HepG2 (cell line): ENCODE measurements around the gene FRMD3. TPM values are rescaled to one million over a fixed set of nuclear protein-coding genes. Genes with fewer than 3 reads are reported as not detected.

Experiments used
- ATAC-seq: fragments of 200-7000 bp; cut with Tn5 transposase; 3 replicates; pipeline ENCODE4 v1.9.1; 2020; ENCODE audit warnings: mild to moderate bottlenecking, moderate library complexity
- BruUV-seq: library from RNA; stranded (reverse); fragments of 400-500 nt; replicated peaks from 2 replicates; lab custom pipeline; 2021; lab: Mats Ljungman, UMichigan
- CTCF ChIA-PET: fragments of 300-600 bp; formaldehyde crosslinking; extraction: SDS; loops from one replicate; lab custom pipeline; 2021; ENCODE audit warnings: low total read pairs, inconsistent platforms, low intra/inter-chr PET ratio; lab: Yijun Ruan, JAX
- POLR2A ChIA-PET: fragments of 350-600 bp; sonication (Branson Sonifier 250); formaldehyde crosslinking; loops from one replicate; lab custom pipeline; 2020; ENCODE audit warnings: antibody characterized with exemption, inconsistent platforms; lab: Yijun Ruan, JAX
- DNase-seq: peaks from one replicate; pipeline ENCODE4 v3.0.0-alpha.2; 2015; ENCODE audit warnings: low spot score
- FAIRE-seq: peaks from 3 replicates; lab custom pipeline; 2011; peaks lifted over from hg19 to GRCh38; lab: Jason Lieb, UNC
- H2AFZ ChIP-seq: one replicate; pipeline ENCODE4 v1.6.1; 2011; ENCODE audit warnings: low read length, inconsistent platforms
- H3K27ac ChIP-seq: fragments of 300-600 bp; 3 replicates; pipeline ENCODE4 v1.8.0; 2011; ENCODE audit warnings: mixed run types, mild to moderate bottlenecking, mixed read lengths, low read length, inconsistent platforms; ENCODE audit not compliant: insufficient read depth; ENCODE audit errors: extremely low read length
- H3K27me3 ChIP-seq, 2 experiments: fragments of 200-600 bp in 1 of 2; 2 replicates in 1 of 2; 3 replicates in 1 of 2; pipeline versions ENCODE4 v1.6.0 to v1.8.0; 2011; ENCODE audit warnings: low read length in 2 of 2, mild to moderate bottlenecking in 2 of 2, moderate library complexity in 2 of 2, inconsistent platforms in 1 of 2; ENCODE audit not compliant: insufficient read depth in 2 of 2, control insufficient read depth in 1 of 2
- H3K36me3 ChIP-seq, 2 experiments: fragments of 200-600 bp in 1 of 2; replicated peaks in 1 of 2; 2 replicates in 1 of 2; 3 replicates in 1 of 2; pipeline versions ENCODE4 v1.5.1 to v1.8.0; 2011; ENCODE audit warnings: low read length in 2 of 2, inconsistent platforms in 1 of 2; ENCODE audit not compliant: insufficient read depth in 2 of 2, control insufficient read depth in 1 of 2
- H3K4me1 ChIP-seq: 2 replicates; pipeline ENCODE4 v1.5.1; 2012; ENCODE audit warnings: low read length, inconsistent platforms; ENCODE audit not compliant: insufficient read depth
- H3K4me2 ChIP-seq: 2 replicates; pipeline ENCODE4 v1.6.0; 2011; ENCODE audit warnings: low read depth, low read length, inconsistent platforms
- H3K4me3 ChIP-seq, 3 experiments: fragments of 200-600 bp in 1 of 3; sonication (generic), shearing (Covaris generic) in 1 of 3; replicated peaks in 1 of 3; 2 replicates each; pipeline ENCODE4 v1.5.1; 2011 to 2016; ENCODE audit warnings: low read length in 3 of 3, inconsistent platforms in 2 of 3, low read depth in 2 of 3, mild to moderate bottlenecking in 2 of 3, control low read depth in 1 of 3, mixed read lengths in 1 of 3; ENCODE audit not compliant: insufficient read depth in 1 of 3
- H3K79me2 ChIP-seq: one replicate; pipeline ENCODE4 v1.6.1; 2011; ENCODE audit warnings: low read length, inconsistent platforms; ENCODE audit not compliant: insufficient read depth
- H3K9ac ChIP-seq: 2 replicates; pipeline ENCODE4 v1.6.0; 2011; ENCODE audit warnings: mild to moderate bottlenecking, low read depth, low read length, inconsistent platforms; ENCODE audit not compliant: insufficient read depth
- H3K9me3 ChIP-seq: 2 replicates; pipeline ENCODE4 v1.5.1; 2012; ENCODE audit warnings: mild to moderate bottlenecking, low read length
- H4K20me1 ChIP-seq: 2 replicates; pipeline ENCODE4 v1.6.0; 2011; ENCODE audit warnings: inconsistent platforms, mild to moderate bottlenecking, low read length, moderate library complexity; ENCODE audit not compliant: insufficient read depth
- ATF7 ChIP-seq, 2 experiments: fragments of 450-650 bp in 1 of 2; sonication (generic) in 1 of 2; formaldehyde crosslinking in 1 of 2; IDR thresholded peaks; 2 replicates each; pipeline versions ENCODE4 v1.4.0 to v1.6.1; 2016 to 2020; ENCODE audit warnings: antibody characterized with exemption in 1 of 2, mild to moderate bottlenecking in 1 of 2, missing genetic modification reagents in 1 of 2
- ATF7-NPFF ChIP-seq: sonication (generic); formaldehyde crosslinking; IDR thresholded peaks from 2 replicates; pipeline ENCODE4 v1.8.1; 2023; ENCODE audit warnings: mild to moderate bottlenecking, low read depth, missing genetic modification reagents, moderate library complexity
- CC2D1A ChIP-seq: sonication (generic); formaldehyde crosslinking; IDR thresholded peaks from 2 replicates; pipeline ENCODE4 v1.8.1; 2023; ENCODE audit warnings: mild to moderate bottlenecking, missing genetic modification reagents
- CERS6 ChIP-seq: sonication (generic); formaldehyde crosslinking; IDR thresholded peaks from 2 replicates; pipeline ENCODE4 v1.5.0; 2020; ENCODE audit warnings: missing genetic modification reagents
- CREB1 ChIP-seq, 2 experiments: fragments of 450-650 bp in 1 of 2; IDR thresholded peaks; 2 replicates each; pipeline ENCODE4 v1.6.1; 2016 to 2017; ENCODE audit warnings: control low read depth in 1 of 2, mild to moderate bottlenecking in 1 of 2, missing compliant biosample characterization in 1 of 2, missing genetic modification characterization in 1 of 2
- HES4 ChIP-seq: sonication (generic); formaldehyde crosslinking; IDR thresholded peaks from 2 replicates; pipeline ENCODE4 v1.9.0; 2021; ENCODE audit warnings: mild to moderate bottlenecking, missing genetic modification reagents, borderline replicate concordance
- NFIC ChIP-seq: IDR thresholded peaks from 2 replicates; pipeline ENCODE4 v1.6.1; 2012; ENCODE audit warnings: mild to moderate bottlenecking, low read length, inconsistent platforms
- YEATS4 ChIP-seq: sonication (generic); formaldehyde crosslinking; IDR thresholded peaks from 2 replicates; pipeline ENCODE4 v1.4.0; 2020; ENCODE audit warnings: missing genetic modification reagents, borderline replicate concordance
- ZFP36L2 ChIP-seq: sonication (generic); formaldehyde crosslinking; IDR thresholded peaks from 2 replicates; pipeline ENCODE4 v1.4.0; 2020; ENCODE audit warnings: missing genetic modification reagents
- ZNF432 ChIP-seq: sonication (generic); formaldehyde crosslinking; IDR thresholded peaks from 2 replicates; pipeline ENCODE4 v1.5.0; 2020; ENCODE audit warnings: missing genetic modification reagents, mild to moderate bottlenecking, borderline replicate concordance
- ZNF562 ChIP-seq: sonication (generic); formaldehyde crosslinking; IDR thresholded peaks from 2 replicates; pipeline ENCODE4 v1.8.0; 2022; ENCODE audit warnings: missing genetic modification reagents, borderline replicate concordance
- ZNF577 ChIP-seq: sonication (generic); formaldehyde crosslinking; IDR thresholded peaks from 2 replicates; pipeline ENCODE4 v1.4.0; 2020; ENCODE audit warnings: mild to moderate bottlenecking, low read depth, missing genetic modification reagents, borderline replicate concordance
- ZNF598 ChIP-seq: sonication (generic); formaldehyde crosslinking; IDR thresholded peaks from 2 replicates; pipeline ENCODE4 v1.5.1; 2020; ENCODE audit warnings: mild to moderate bottlenecking, missing genetic modification reagents, borderline replicate concordance
- WGBS: methylation state at CpG from one replicate; pipeline ENCODE4 v1.1.6; 2017; ENCODE audit warnings: low lambda C conversion rate; 5-methylcytosine and 5-hydroxymethylcytosine counted together
- in situ Hi-C: cut with HindIII; loops from 2 replicates; pipeline ENCODE4 v1.10.0; 2017; ENCODE audit warnings: low pct_unique_long_range_greater_than_20kb; ENCODE audit not compliant: extremely low pct_ligation_motif_present
- intact Hi-C: fragments of 100-400 bp; cut with micrococcal nuclease; formaldehyde crosslinking; loops from one replicate; pipeline ENCODE4 v1.10.0; 2022; ENCODE audit not compliant: unreplicated experiment
- polyA plus RNA-seq, 8 experiments: library from polyadenylated mRNA; depleted of rRNA in 3 of 8; stranded (reverse) in 7 of 8; unstranded in 1 of 8; fragments of >200 nt; fragmentation: Illumina TruSeq in 4 of 8; extraction: Trizol in 4 of 8; gene quantifications; 2 replicates each; pipeline versions ENCODE4 v1.2.1 to v1.2.3, GENCODE V29; 2011 to 2016; ENCODE audit warnings: low read depth in 4 of 8, missing spikeins in 1 of 8, mixed read lengths in 1 of 8; ENCODE audit not compliant: insufficient read depth in 1 of 8
- total RNA-seq, 5 experiments: library from RNA; depleted of rRNA; stranded (reverse); fragments of >200 nt; fragmentation: Illumina TruSeq; extraction: Trizol; gene quantifications; 2 replicates each; pipeline ENCODE4 v1.2.3, GENCODE V29; 2016; ENCODE audit warnings: low read depth in 1 of 5

Gene FRMD3
- total and polyA plus RNA-seq, 2 of the 13 experiments (the other 11 are each of a cell fraction or from before 2014, with no cell fraction given), result 3.2 to 7.7 TPM

- BruUV-seq, result no TSS peak
- in situ Hi-C loops, result no loop called here
- H2AFZ ChIP-seq, result no peak overlapping the region
- H3K9ac ChIP-seq, result no peak overlapping the region
- H4K20me1 ChIP-seq, result no peaks in the 10 kb centered on the region
- DNase-seq (no peak), FAIRE-seq (no peak), ATAC-seq (no peak)
- no peaks in the 10 kb centered on the region for H3K36me3 ChIP-seq
- no peaks in the 10 kb centered on the region for H3K79me2 ChIP-seq
- H3K4me3 ChIP-seq, result no peak overlapping the region
- H3K27ac ChIP-seq, result no peak overlapping the region
- no peaks in the 10 kb centered on the region for H3K27me3 ChIP-seq
- CTCF ChIA-PET, result no interaction called here
- no peak overlapping the region for H3K4me2 ChIP-seq
- POLR2A ChIA-PET, result no interaction called here
- WGBS, result 92% methylated on average over 5 of the region's 5 CpGs
- intact Hi-C loops, result no loop called here
- no peak for TF ChIP-seq CERS6 (CRISPR knock-in tag)
- TF ChIP-seq ZNF562, result no peak
- no peak for TF ChIP-seq ZNF598
- TF ChIP-seq CREB1 (IDR thresholded peaks at IDR 0.05), result peak; percentile 45; the same call in 1 of the 2 replicates
- TF ChIP-seq CREB1 (CRISPR knock-in tag; IDR thresholded peaks at IDR 0.05), result no peak
- no peak for TF ChIP-seq YEATS4 (CRISPR knock-in tag)
- TF ChIP-seq ATF7 (IDR thresholded peaks at IDR 0.05), result peak; percentile 79
- TF ChIP-seq ATF7 (CRISPR knock-in tag; IDR thresholded peaks at IDR 0.05), result no peak
- TF ChIP-seq NFIC, result no peak
- 0 out of 2 replicates have a peak, but pooled peaks cover 5% of the 10 kb centered on the region for H3K4me1 ChIP-seq
- H3K9me3 ChIP-seq, result no peaks in the 10 kb centered on the region
Measured at GRCh38 chr9:83274787-83275186, 263.4 kb downstream of the FRMD3 start.

GRCh38 chr9:83271665-83272071, 266.5 kb downstream of the FRMD3 start:
- ChIA-PET POLR2A (no interaction called here), CTCF (no interaction called here)
- H3K4me2 ChIP-seq, result no peak overlapping the region
- ATAC-seq, result no peak
- no peak overlapping the region for H3K4me3 ChIP-seq
- in situ Hi-C loops, result no loop called here
- H3K9ac ChIP-seq, result no peak overlapping the region
- 100% methylated on average over 2 of the region's 2 CpGs for WGBS
- H3K9me3 ChIP-seq, result no peaks in the 10 kb centered on the region
- intact Hi-C loops, result no loop called here
- H3K79me2 ChIP-seq, result no peaks in the 10 kb centered on the region
- no peaks in the 10 kb centered on the region for H3K36me3 ChIP-seq
- H3K27ac ChIP-seq, result no peak overlapping the region
- DNase-seq, result no peak
- H3K27me3 ChIP-seq, result no peaks in the 10 kb centered on the region
- no TSS peak for BruUV-seq
- no peak overlapping the region for H2AFZ ChIP-seq
- no peaks in the 10 kb centered on the region for H4K20me1 ChIP-seq
- no peak for FAIRE-seq
- H3K4me1 ChIP-seq, result peaks cover 26% of the 10 kb centered on the region
- TF ChIP-seq CC2D1A (CRISPR knock-in tag) (no peak), ATF7-NPFF (CRISPR knock-in tag) (no peak), HES4 (CRISPR knock-in tag) (no peak), ZNF577 (CRISPR knock-in tag) (no peak), ZNF432 (CRISPR knock-in tag) (no peak), ZFP36L2 (CRISPR knock-in tag) (no peak)
